ENCODE measurements around the gene ANXA2R.

- TF ChIP-seq RHOXF2B (CRISPR knock-in tag; conservative IDR thresholded peaks at IDR 0.05): no peak
- no peak for TF ChIP-seq ZC3H4 (CRISPR knock-in tag; IDR thresholded peaks at IDR 0.05; ENCODE audit: borderline replicate concordance)
- peak in 1 of 2 experiments; percentile 33; a peak in 1 of 4 replicates for TF ChIP-seq ZNF639 (CRISPR knock-in tag; conservative IDR thresholded peaks at IDR 0.05 in 1 of 2, IDR thresholded peaks at IDR 0.05 in 1 of 2)
- no peak for TF ChIP-seq THAP7 (CRISPR knock-in tag; IDR thresholded peaks at IDR 0.05)
- TF ChIP-seq ATF7 (IDR thresholded peaks at IDR 0.05): no peak
- no peak for TF ChIP-seq EP300 (IDR thresholded peaks at IDR 0.05; ENCODE audit: low read length)
- TF ChIP-seq HDAC6 (IDR thresholded peaks at IDR 0.05; ENCODE audit: low read depth, low read length): no peak
Measured at GRCh38 chr5:43037636-43038495, 2.3 kb downstream of the ANXA2R start.

Measured in K562 (cell line).